Stomach (tissue), 4 donors: ENCODE measurements around the gene IL2RG.

ENCODE experiments used
- POLR2A ChIP-seq, 4 donors: fragments of 450-650 bp; IDR thresholded peaks; one replicate each; pipeline ENCODE4 v1.6.1; 2016; ENCODE audit warnings: antibody characterized with exemption in 4 of 4, control low read depth in 2 of 4, mild to moderate bottlenecking in 1 of 4, moderate library complexity in 1 of 4
- TF ChIP-seq, protein P1 (sequence below), 7 experiments: fragments of 450-650 bp in 4 of 7; fragments of 200-600 bp in 3 of 7; sonication (generic) in 3 of 7; IDR thresholded peaks; one replicate each; pipeline ENCODE4 v1.5.1; 2016 to 2019; ENCODE audit warnings: antibody characterized with exemption in 7 of 7, control low read depth in 2 of 7, mild to moderate bottlenecking in 1 of 7

DNA sequence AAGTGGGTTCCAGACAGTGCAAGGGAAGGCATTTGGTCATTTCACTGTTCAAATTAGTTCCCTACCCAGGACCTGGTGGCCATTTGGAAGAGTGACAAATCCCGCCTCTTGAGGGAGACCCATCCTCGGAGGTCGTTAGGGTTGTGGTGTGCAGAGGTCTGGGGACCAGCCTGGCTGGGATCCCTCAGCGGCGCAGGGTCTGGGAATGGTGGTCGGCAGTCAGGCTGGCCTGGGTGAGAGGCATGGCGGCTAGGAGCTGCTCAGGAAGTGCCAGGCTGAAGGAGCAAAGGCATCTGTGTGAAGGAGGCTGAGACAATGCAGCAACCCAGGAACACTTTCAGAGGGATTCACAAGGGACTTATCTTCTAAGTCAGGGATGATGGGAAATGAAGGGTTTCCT, 40.0 kb upstream of the IL2RG start:
- TF ChIP-seq, protein P1, sequence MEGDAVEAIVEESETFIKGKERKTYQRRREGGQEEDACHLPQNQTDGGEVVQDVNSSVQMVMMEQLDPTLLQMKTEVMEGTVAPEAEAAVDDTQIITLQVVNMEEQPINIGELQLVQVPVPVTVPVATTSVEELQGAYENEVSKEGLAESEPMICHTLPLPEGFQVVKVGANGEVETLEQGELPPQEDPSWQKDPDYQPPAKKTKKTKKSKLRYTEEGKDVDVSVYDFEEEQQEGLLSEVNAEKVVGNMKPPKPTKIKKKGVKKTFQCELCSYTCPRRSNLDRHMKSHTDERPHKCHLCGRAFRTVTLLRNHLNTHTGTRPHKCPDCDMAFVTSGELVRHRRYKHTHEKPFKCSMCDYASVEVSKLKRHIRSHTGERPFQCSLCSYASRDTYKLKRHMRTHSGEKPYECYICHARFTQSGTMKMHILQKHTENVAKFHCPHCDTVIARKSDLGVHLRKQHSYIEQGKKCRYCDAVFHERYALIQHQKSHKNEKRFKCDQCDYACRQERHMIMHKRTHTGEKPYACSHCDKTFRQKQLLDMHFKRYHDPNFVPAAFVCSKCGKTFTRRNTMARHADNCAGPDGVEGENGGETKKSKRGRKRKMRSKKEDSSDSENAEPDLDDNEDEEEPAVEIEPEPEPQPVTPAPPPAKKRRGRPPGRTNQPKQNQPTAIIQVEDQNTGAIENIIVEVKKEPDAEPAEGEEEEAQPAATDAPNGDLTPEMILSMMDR (IDR thresholded peaks at IDR 0.05), result no peak
- no peak for TF ChIP-seq POLR2A (IDR thresholded peaks at IDR 0.05)
